ENCODE results near the gene RPIA. TPM values are rescaled to one million over a fixed set of nuclear protein-coding genes. Genes with fewer than 3 reads are reported as not detected.

Gene RPIA
- total RNA-seq, 1 experiment from 2014 or later, result 21.3 TPM

DNA sequence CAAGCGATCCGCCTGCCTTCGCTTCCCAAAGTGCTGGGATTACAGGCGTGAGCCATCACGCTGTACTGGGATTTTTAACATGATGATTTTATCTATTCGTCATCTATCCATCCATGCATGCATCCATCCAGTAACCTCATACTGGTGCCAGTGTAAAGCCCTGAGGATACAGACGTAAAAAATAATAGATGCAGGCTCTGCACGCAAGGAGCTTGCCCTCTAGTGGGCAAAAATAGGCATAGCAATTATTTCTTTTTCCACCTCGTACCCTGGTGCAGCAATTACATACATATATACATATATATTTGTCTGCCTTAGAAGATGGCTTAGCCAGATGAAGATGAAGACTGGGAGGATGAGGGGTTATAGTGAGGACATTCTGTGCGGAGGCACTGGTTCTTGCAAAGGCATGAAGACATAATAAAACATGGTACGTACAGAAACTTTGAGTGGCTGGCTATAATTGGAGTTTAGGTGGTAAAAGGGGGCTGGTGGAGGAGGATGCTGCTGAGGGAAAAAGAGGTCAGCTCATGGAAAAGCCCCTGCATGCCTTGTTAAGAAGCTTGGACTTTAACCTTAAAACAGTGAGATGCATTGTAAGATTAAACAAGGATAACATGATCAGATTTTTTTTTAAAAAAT lies 19.6 kb upstream of the RPIA start:
- no peaks in the 10 kb centered on the region for H4K20me1 ChIP-seq (ENCODE audit: insufficient read depth)
- H3K79me2 ChIP-seq (ENCODE audit: low read depth), result no peaks in the 10 kb centered on the region
- H3K36me3 ChIP-seq (ENCODE audit: low read depth), result no peaks in the 10 kb centered on the region
- H3K4me3 ChIP-seq, result no peak overlapping the region
- no peaks in the 10 kb centered on the region for H3K4me1 ChIP-seq (replicated peaks; ENCODE audit: insufficient read depth)
- DNase-seq, result peak; percentile 8 to 59
- no TSS peak for BruUV-seq (replicated peaks)
- H3K27me3 ChIP-seq (ENCODE audit: insufficient read depth, low read depth), result no peaks in the 10 kb centered on the region
- H3K9me2 ChIP-seq (ENCODE audit: insufficient read depth), result no peaks in the 10 kb centered on the region
- H3K4me2 ChIP-seq, result no peak overlapping the region
- intact Hi-C loops (cut with micrococcal nuclease; ENCODE audit: unreplicated experiment), result loop anchor here (10.0 kb wide), 1 partner anchor 477 kb away; no protein-coding TSS in a partner anchor
- no peak overlapping the region for H2AFZ ChIP-seq
- no peak overlapping the region for H3K27ac ChIP-seq
- ChIA-PET POLR2A (ENCODE audit: unreplicated experiment) (no interaction called here), CTCF (interaction anchor here (0.6 kb wide), 1 partner anchor 194 kb away, joined by 3 read pairs; no protein-coding TSS in a partner anchor)
- H3F3A ChIP-seq (ENCODE audit: insufficient read depth, low read depth), result no peaks in the 10 kb centered on the region
- TF ChIP-seq EZH2 (IDR thresholded peaks at IDR 0.05; ENCODE audit: low read depth), result no peak
- TF ChIP-seq, protein P1, sequence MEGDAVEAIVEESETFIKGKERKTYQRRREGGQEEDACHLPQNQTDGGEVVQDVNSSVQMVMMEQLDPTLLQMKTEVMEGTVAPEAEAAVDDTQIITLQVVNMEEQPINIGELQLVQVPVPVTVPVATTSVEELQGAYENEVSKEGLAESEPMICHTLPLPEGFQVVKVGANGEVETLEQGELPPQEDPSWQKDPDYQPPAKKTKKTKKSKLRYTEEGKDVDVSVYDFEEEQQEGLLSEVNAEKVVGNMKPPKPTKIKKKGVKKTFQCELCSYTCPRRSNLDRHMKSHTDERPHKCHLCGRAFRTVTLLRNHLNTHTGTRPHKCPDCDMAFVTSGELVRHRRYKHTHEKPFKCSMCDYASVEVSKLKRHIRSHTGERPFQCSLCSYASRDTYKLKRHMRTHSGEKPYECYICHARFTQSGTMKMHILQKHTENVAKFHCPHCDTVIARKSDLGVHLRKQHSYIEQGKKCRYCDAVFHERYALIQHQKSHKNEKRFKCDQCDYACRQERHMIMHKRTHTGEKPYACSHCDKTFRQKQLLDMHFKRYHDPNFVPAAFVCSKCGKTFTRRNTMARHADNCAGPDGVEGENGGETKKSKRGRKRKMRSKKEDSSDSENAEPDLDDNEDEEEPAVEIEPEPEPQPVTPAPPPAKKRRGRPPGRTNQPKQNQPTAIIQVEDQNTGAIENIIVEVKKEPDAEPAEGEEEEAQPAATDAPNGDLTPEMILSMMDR (conservative IDR thresholded peaks at IDR 0.05), result peak; percentile 93
- no peaks in the 10 kb centered on the region for H3K9me3 ChIP-seq (ENCODE audit: insufficient read depth, low read depth)

DNA sequence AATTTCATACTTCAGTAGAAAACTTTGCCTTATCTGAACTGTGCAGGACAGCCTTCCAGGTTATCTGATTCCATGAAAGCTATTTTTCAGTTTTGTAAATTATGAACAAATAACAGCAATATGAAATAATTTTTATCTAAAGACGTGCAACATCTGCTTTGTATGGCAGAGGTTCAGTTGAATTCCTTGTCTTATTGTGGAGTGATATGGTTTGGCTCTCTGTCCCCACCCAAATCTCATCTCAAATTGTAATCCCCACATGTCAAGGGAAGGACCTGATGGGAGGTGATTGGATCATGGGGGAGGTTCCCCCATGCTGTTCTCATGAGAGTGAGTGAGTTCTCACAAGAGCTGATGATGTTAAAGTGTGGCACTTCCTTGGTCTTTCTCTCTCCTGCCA lies 18.1 kb upstream of the RPIA start:
- BruUV-seq (replicated peaks), result no TSS peak
- no peaks in the 10 kb centered on the region for H3K36me3 ChIP-seq (ENCODE audit: low read depth)
- TF ChIP-seq, protein P1 (conservative IDR thresholded peaks at IDR 0.05), result no peak
- no peak for TF ChIP-seq EZH2 (IDR thresholded peaks at IDR 0.05; ENCODE audit: low read depth)
- no peaks in the 10 kb centered on the region for H3K9me3 ChIP-seq (ENCODE audit: insufficient read depth, low read depth)
- H3K4me2 ChIP-seq, result no peak overlapping the region
- POLR2A ChIA-PET (ENCODE audit: unreplicated experiment), result no interaction called here
- no peaks in the 10 kb centered on the region for H3K79me2 ChIP-seq (ENCODE audit: low read depth)
- no peaks in the 10 kb centered on the region for H3K4me1 ChIP-seq (replicated peaks; ENCODE audit: insufficient read depth)
- no peaks in the 10 kb centered on the region for H3F3A ChIP-seq (ENCODE audit: insufficient read depth, low read depth)
- no peak overlapping the region for H3K27ac ChIP-seq
- H4K20me1 ChIP-seq (ENCODE audit: insufficient read depth), result no peaks in the 10 kb centered on the region
- no peak for DNase-seq
- intact Hi-C loops (cut with micrococcal nuclease; ENCODE audit: unreplicated experiment), result loop anchor here (10.0 kb wide), 1 partner anchor 479 kb away; no protein-coding TSS in a partner anchor
- H3K9me2 ChIP-seq (ENCODE audit: insufficient read depth), result no peaks in the 10 kb centered on the region
- CTCF ChIA-PET, result no interaction called here
- no peaks in the 10 kb centered on the region for H3K27me3 ChIP-seq (ENCODE audit: insufficient read depth, low read depth)
- no peak overlapping the region for H2AFZ ChIP-seq
- H3K4me3 ChIP-seq, result no peak overlapping the region

DNA sequence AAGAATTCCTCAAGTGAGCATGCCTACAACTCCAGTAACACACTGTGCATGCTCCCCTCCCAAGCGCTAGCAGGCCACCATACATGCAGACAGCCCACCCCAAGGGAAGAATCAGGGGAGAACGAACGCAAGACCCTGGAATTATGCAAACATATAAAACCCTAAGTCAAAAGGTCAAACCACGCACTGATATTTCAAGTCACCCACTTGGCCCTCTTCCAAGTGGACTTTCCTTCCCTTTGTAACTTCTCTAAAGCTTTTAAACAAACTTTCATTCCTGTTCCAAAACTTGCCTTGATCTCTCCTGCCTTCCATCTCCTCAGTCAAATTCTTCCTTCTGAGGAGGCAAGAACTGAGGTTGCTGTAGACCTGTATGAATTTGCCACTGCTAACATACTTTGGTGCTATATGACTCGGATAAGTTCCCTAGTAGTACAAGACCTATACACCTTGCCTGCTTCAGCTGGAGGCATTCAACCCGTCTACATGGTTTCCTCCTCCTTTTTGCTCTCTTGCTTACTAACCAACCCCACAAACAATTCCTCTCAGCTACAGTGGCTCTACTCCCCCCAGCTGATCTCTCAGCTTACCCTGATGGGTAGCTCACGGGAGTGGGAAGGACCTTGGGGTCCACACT lies 11.1 kb upstream of the RPIA start:
- H3K27me3 ChIP-seq (ENCODE audit: insufficient read depth, low read depth), result no peaks in the 10 kb centered on the region; the same call in 1 of the 2 replicates
- TF ChIP-seq, protein P1 (conservative IDR thresholded peaks at IDR 0.05), result no peak
- no peak for TF ChIP-seq EZH2 (IDR thresholded peaks at IDR 0.05; ENCODE audit: low read depth)
- no peak overlapping the region for H3K4me2 ChIP-seq
- no peaks in the 10 kb centered on the region for H3K79me2 ChIP-seq (ENCODE audit: low read depth)
- no peaks in the 10 kb centered on the region for H3K36me3 ChIP-seq (ENCODE audit: low read depth)
- no peak for DNase-seq
- no peaks in the 10 kb centered on the region for H3K9me2 ChIP-seq (ENCODE audit: insufficient read depth)
- intact Hi-C loops (cut with micrococcal nuclease; ENCODE audit: unreplicated experiment), result no loop called here
- ChIA-PET POLR2A (ENCODE audit: unreplicated experiment) (no interaction called here), CTCF (no interaction called here)
- BruUV-seq (replicated peaks), result no TSS peak
- H3K4me1 ChIP-seq (replicated peaks; ENCODE audit: insufficient read depth), result no peaks in the 10 kb centered on the region
- no peaks in the 10 kb centered on the region for H4K20me1 ChIP-seq (ENCODE audit: insufficient read depth)
- no peaks in the 10 kb centered on the region for H3F3A ChIP-seq (ENCODE audit: insufficient read depth, low read depth)
- H2AFZ ChIP-seq, result no peak overlapping the region
- no peak overlapping the region for H3K4me3 ChIP-seq
- H3K9me3 ChIP-seq (ENCODE audit: insufficient read depth, low read depth), result peaks cover 6% of the 10 kb centered on the region; the same call in 1 of the 2 replicates
- no peak overlapping the region for H3K27ac ChIP-seq
